Fibroblast of skin of left biceps (primary cell): ENCODE measurements around the gene ZBTB21.
A peak's percentile ranks its signal among the peaks of the same experiment; 100 is the strongest.

Source experiments
- DNase-seq, 2 experiments: peaks; one replicate each; pipeline ENCODE4 v3.0.0-alpha.2; 2013; ENCODE audit warnings: low read depth in 2 of 2

Gene ZBTB21

GRCh38 chr21:42009831-42010506 is at the start of gene ZBTB21:
Gene ZBTB21, minus strand, starts transcription at chr21:42010360. Its CDS starts 16,265 bp downstream, at chr21:41994095.
- DNase-seq = peak; percentile 94 to 95

- DNase-seq = no peak
Measured at GRCh38 chr21:42059721-42060120, 49.6 kb upstream of the ZBTB21 start.

- DNase-seq = no peak
Measured at GRCh38 chr21:42059141-42059540, 49.0 kb upstream of the ZBTB21 start.

- no peak for DNase-seq
Measured at GRCh38 chr21:42058631-42059111, 48.5 kb upstream of the ZBTB21 start.

GRCh38 chr21:42057851-42058437 is 47.8 kb upstream of the ZBTB21 start:
- DNase-seq = no peak

GRCh38 chr21:42056996-42057689 is 47.0 kb upstream of the ZBTB21 start:
- DNase-seq = peak in 1 of 2 experiments; percentile 14

GRCh38 chr21:42056468-42056867 is 46.3 kb upstream of the ZBTB21 start:
- no peak for DNase-seq

GRCh38 chr21:42055425-42055824 is 45.3 kb upstream of the ZBTB21 start:
- DNase-seq = no peak

GRCh38 chr21:42051788-42052187 is 41.6 kb upstream of the ZBTB21 start:
- no peak for DNase-seq

- DNase-seq = no peak
Measured at GRCh38 chr21:42049578-42050430, 39.6 kb upstream of the ZBTB21 start.

- no peak for DNase-seq
Measured at GRCh38 chr21:42048870-42049577, 38.9 kb upstream of the ZBTB21 start.

- peak in 1 of 2 experiments; percentile 47 for DNase-seq
Measured at GRCh38 chr21:42047821-42048613, 37.9 kb upstream of the ZBTB21 start.

GRCh38 chr21:42044871-42045495 is 34.8 kb upstream of the ZBTB21 start:
- DNase-seq = no peak

GRCh38 chr21:42043961-42044360 is 33.8 kb upstream of the ZBTB21 start:
- DNase-seq = no peak

- DNase-seq = no peak
Measured at GRCh38 chr21:42043201-42043895, 33.2 kb upstream of the ZBTB21 start.

GRCh38 chr21:42042651-42043050 is 32.5 kb upstream of the ZBTB21 start:
- DNase-seq = no peak

GRCh38 chr21:42041711-42042110 is 31.6 kb upstream of the ZBTB21 start:
- no peak for DNase-seq

GRCh38 chr21:42041246-42041645 is 31.1 kb upstream of the ZBTB21 start:
- DNase-seq = no peak
